GM19463 (cell line): ENCODE measurements around the gene CBLB.

ENCODE experiments used
- ATAC-seq: cut with Tn5 transposase; IDR thresholded peaks from one replicate; pipeline ENCODE4 v1.9.1; 2021; ENCODE audit warnings: mild to moderate bottlenecking, moderate library complexity; ENCODE audit not compliant: unreplicated experiment

CBLB gene

DNA sequence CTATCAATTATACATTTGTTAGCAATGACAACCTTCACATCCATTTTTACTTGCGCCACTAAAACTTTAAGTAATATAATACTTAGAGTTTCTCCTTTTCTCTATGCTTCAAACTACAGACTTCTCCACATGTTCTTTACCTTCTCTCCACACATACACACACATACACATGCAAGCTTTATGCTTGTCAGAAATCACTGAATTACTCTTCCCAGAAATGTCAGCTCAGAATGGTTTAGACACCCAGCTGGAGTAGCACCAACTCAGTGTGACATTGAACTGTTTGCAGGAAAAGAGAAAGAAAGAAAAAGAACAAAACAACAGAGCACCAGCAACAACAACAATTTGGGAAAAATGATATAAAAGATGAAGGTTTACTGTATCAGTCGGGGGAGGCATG, 20.9 kb downstream of the CBLB start:
- ATAC-seq, result no peak

DNA sequence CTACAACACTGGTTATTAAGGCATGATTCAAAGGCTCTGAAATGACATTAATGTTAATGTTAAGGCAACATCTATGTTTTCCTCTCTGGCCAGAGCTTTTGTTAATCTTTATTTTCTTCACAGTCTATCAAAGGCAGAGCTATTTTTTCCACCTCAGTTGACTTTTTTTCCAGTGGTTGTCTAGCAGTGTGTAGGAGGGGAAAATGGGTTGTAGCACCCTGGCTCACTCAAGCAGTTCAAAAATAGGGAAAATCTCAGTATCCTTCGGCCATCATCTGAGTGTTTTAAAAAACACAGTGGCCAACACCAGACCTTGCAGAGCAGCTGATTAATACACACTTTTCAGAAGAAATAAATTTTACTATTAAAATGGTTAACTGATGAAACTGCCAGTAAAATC, 21.4 kb downstream of the CBLB start:
- no peak for ATAC-seq

DNA sequence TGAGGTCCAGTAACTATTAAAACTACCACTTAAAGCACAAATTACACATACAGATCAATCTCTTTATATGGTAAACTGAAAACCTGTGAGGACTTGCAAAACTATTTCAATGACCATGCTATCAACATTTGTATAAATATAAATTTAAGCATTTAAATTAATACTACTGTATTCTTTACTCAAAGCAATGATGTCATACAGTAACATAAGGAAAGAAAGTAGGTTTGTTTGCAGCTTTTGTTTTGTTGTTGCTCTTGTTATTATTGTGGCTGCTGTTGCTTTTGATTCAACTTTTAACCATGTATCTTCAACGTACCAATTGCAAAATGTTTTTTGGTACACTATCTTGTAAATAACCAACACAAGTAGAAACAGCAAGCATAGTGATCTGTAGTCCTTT, 22.0 kb downstream of the CBLB start:
- ATAC-seq, result no peak

DNA sequence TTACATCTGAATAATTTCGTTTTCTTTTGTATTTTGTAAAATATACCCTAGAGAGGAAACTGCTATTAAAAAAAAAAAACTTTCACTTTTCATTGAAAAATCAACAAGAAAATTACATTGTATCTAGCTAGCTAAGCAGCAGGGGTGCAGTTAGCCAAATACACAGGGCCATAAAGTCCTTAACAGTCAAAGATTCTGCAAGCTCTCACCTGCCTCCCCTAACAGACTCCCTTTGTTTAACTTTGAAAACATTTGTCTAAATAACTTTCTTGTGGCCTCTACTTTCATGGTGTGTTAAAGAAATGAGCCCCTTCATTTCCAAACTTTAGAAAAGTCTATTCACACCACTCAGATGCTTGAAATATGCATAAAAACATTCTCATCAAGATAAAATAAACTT, 23.3 kb downstream of the CBLB start:
- no peak for ATAC-seq

DNA sequence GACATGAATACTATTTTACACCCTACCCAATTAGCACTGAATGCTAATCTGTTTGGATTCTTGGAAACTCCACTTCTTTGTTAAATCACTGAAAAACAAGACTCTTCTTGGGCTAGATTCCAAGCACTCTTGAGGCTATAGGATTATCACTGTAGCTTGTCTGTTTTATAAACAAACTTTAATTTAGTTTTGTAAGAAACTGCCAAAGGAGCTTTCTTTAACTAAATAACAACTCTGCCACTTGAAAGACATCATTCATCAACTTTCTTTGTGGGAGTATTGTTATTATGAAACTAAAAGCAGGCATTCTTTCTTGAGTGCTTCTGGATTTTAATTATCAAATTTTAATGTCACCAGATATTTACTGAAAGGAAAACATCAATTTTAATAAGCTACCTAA, 24.1 kb downstream of the CBLB start:
- ATAC-seq, result no peak

DNA sequence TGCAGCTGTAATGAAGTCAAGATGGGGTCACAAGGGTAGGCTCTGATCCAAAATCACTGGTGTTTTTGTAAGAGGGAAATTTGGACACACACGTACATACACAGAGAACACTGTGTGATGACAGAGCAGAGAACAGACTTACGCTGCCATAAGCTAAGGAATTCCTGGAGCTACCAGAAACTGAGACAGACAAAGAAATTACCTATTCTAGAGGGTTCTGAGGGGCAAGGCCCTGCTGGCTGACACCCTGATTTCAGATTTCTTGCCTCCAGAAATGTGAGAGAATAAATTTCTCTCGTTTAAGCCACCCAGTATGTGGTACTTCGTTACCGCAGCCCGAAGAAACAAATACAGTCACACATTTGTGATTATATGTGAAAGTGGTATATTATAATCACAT, 24.8 kb downstream of the CBLB start:
- no peak for ATAC-seq

DNA sequence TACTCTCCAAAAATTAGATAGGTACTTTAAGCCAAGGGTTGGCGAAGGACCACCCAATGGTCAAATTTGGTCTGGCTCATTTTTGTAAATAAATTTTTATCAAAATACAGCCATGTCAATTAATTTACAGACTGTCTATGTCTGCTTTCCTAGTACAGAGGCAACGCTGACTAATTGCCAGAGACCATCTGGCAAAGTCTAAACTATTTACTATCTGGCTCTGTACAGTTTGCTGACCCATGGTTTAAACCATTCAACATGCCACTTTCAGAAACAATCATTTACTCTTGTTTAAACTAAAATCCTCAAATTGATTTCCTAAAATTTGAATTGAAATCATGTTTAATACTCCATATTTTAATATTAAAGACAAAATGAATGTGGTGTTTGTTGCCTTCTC, 25.9 kb downstream of the CBLB start:
- ATAC-seq, result no peak

DNA sequence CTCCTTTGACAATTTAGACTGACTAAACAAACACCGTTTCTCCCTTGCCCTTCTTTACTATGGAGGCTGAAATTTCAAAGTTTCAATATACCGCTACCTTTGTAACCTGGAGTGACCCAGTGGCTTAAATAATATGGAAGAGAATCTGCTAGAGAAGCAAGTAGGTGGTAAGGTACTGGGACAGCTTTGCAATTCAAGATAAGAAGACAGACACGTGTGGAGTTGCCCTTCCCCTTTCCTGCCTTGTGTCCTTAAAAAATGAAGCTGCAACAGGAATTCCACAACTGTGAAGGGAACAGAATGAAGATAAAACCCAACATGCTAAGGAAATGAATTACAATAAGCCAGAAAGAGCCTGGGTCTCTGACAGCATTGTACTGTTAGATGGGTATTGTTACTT, 26.4 kb downstream of the CBLB start:
- no peak for ATAC-seq

DNA sequence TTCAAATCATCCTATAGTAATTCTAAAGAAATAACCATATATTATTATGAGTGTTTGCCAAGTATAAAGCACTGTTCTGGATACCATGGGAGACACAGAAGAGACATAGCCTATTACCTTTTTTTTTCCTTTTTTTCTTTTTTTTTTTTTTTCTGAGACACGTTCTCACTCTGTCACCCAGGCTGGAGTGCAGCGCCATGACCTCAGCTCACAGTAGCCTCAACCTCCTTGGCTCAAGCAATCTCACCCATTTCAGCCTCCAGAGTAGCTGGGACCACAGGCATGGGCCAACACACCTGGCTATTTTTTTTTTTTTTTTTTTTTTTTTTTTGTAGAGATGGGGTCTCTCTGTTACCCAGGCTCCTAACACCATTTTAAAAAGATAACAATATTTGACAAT, 30.9 kb downstream of the CBLB start:
- ATAC-seq, result no peak

DNA sequence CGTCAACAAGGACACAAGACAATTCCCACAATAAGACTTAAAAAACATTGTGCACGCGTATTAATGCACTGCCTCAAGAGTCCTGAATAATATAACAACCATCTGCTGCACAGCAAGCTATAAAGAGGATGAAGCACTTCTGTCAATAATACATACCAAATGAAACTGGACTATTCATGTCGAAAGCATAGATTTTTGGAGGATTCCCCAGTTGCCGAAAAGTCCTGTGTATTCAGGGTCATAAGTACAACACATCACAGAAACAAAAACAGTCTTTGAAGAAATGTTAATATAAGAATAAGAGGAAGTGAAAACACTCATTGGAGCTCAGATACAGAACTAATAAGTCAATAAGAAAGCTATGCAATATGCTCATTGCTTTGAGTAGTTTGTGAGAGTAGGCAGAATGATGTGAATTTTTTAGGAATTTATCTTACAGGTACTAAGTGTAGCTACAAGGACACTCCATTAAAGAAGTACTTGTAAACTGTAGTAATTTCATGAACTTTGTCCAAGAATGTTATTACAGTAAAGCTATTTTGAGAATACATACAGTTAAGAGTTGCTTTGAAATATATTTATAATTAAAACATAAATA, 31.6 kb downstream of the CBLB start:
- ATAC-seq, result peak; percentile 90

DNA sequence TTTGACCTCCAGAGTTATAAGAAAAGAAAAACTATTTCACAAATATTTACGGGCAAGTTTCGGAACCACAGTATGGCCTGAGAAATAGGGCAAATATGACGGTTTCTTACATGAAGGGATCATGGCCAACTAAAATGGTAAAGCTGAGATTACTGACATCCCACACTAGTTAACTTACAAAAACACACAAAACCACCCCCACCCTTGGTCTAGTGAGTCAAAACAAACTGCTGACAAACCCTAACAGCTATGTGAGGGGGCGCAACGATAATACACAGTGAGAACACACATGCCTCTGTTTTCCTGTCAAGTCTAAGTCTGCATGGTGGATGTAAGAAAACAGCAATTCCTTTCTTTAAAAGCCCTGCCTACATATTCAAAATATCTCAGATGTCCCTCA, 32.3 kb downstream of the CBLB start:
- peak; percentile 63 for ATAC-seq

DNA sequence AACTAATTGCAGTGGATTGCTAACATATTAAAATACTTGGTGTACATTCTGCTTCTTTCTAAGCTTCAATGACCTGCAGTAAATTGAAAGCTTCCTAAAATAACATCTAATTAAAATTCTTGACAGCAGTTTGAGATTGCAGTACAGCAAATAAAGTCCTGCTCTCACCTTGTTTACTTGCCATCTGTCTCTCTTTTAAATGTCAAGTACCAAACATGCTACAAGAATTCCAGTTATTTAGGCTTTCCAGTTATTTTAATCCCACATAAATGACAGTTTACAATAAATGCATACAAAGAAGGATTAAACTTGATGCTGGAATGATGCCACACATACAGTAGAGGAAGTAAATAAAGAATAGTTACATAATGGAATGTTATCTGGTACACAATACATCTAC, 33.2 kb downstream of the CBLB start:
- no peak for ATAC-seq

DNA sequence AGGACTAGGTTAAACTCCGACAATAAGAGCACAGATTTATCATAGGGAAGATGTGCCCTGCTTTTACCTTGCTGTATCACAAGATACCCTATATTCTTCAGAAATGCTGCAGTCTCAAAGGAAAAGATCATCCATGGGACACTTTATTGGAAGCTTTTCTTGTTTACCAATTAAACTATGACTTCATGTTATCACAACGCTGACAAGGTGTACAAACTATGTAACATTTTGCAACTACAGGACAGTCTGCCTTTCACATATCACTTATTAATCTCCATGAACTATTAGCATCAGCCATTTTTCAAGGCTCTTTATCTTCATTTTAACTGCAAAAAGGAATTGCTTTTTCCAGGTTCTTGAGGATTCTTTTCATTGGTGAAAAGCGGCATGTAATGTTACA, 34.0 kb downstream of the CBLB start:
- ATAC-seq, result no peak

DNA sequence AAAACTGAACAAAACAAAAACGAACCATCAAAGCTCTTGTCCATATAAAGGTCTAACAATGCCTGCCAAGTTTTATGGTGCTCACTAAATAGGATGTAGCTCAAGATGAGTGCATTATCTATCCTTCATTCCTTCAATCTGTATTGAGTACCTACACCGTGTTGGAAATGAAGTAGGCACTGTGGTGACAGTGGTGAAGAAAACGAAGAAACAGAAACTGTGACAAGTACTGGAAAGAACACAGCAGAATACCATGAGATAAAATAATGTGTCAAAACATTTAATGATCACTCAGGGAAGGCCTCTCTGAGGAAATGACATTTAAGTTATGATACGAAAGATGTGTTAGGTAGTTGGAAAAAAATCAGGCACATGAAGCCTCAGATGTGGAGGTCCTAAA, 36.2 kb downstream of the CBLB start:
- no peak for ATAC-seq

DNA sequence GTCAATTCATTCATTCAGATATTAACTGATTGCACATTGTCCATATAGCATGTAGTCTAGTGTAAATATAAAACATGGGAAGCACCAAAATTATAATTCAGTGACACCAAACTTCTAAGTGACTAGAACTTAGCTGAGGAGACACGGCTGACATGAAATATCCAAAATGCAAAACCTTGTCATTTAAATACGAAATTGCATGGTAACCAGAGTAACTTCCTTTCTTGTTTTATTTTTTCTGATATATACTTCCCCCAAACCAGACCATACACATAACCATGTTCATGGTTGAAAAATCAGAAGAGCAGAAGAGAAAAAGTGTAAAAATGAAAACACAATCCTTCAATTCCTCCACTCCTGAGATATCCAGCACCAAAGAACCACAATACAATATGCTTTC, 38.0 kb downstream of the CBLB start:
- ATAC-seq, result no peak

DNA sequence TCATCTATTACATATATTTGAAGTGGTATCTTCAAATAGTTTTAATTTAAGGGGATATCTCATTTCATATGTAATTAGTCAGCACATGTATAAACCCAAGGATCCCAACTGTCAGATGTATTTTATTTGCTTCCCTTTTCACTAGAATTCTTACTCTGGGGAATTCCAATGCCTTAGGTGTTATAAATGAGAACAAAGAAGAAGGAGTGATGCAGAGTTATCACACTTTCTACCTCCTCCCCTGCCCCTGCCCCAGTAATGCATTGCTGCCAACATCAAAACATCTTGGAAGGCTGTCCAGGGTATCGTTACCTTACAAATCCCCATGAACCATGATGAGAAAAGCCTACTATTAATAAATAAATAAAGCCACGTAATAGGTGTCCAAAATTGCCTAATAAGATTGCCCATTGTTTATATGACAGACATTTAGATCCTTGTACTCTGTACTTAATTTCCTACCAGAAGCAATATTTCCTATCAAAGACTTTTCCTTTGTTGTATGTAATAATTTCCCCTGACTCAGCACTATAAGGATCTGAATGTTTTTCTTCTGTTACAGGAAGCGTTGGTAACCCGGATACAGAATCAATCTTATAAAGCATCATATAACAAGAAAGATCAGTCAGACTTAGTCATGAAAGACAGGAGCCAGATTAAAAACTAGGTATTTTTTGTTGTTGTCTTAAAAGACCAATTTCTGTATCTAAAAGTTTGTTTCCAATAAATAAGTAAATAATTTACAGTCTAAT, 38.8 kb downstream of the CBLB start:
- no peak for ATAC-seq

DNA sequence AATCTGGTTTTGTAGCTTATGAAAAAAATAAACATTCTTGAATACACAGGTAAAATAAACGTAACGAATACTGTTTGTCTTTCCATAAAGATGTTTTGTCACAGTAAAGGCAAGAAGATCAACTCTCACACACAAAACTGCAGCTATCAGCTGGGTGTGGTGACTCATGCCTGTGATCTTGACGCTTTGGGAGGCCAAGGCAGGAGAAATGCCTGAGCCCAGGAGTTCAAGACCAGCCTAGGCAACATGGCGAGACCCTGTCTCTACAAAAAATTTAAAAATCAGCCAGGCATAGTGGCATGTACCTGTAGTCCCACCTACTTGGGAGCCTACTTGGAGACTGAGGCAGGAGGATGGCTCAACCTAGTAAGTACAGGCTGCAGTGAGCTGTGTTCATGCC, 39.6 kb downstream of the CBLB start:
- no peak for ATAC-seq

DNA sequence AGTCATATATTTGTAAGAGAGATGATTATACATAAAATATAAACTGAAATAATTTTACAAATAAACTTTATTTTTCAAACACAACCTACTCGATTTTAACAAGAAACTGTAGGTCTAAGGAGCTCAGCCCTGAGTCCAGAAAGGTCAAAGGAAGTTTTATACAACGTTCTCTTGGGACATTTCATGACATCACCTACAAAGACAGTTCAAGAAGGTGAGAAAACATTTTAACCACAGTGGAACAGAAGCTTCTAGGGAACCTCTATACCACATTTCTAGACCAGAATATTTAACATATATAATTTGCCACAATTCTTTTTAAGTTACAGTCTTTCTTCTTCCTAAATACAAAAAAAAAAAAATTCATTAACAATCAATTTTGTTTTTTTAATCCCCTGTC, 40.1 kb downstream of the CBLB start:
- peak; percentile 37 for ATAC-seq

DNA sequence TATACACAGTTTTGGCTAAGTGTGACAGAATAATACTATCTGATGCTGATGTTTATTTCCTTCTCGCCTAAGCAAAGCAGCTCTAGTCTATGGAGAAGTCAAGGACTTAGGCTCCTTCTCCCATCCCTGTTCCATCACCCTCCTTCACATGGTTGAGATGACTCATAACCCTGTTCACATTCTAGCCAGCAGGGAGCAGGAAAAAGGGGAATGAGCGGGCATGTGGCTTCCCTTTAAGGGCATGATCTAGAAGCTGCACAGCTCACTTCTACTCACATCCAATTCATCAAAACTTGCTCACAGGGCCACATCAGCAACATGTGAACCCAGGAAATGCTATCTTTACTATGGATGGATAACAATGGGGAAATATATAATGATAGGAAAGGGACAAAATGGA, 40.9 kb downstream of the CBLB start:
- ATAC-seq, result no peak

DNA sequence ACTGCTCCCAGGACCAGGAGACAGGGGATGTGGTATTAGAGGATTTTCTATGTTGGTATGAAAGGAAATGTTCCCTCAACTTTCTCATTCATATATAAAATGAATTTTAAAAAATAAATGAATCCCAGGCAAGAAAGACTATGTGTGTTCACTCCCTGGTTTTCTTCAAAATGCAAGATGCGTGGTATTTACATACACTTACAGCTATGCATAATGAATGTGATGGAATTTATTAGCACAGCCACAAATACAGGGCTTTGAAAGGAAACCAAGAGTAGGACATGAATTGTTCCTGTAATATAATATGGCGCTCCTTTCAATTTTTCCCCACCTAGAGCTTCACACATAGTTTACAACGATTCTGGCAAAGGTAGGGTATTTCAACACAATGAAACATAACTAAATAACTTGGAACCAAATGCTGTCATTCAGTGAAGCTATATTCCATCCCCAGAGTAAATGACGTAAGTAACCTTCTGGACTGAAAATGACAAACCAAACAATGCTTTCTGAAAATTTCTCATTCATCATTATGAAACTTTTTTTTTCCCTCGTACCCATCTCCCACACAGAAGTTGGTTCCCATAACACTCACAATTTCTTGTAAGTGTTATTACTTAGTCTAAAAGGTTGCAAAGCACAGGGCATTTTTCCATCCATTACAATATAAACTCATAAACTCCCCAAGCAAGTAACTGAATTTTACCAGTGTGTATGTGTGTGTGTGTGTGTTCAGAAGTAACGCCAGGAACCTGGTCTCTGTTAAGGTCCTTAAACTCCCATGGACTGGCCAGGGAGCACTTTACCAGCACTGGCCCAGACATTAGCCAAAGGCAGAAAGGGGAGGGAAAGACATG, 41.8 kb downstream of the CBLB start:
- peak; percentile 42 for ATAC-seq

DNA sequence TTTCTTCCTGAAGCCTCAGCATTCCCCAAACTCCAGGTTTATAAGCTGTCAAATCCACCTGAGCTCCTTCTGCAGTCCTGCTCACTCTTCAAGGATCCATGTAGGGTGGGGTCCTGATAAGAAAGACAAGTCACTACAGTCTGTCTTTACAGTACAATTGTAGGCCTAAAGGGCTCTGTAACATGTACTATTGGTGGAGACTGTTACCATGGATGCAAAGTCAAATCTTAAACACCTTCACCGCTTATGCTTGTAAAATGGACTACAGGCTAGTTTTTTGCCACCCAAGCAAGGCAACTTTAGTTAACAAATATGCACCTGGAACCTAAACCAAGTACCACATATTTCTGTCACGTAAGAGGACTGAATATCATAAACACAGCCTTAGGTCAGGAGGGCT, 44.7 kb downstream of the CBLB start:
- ATAC-seq, result no peak
